GM18508 (cell line): ENCODE measurements around the gene KANSL1.

Experiments
- ATAC-seq: cut with Tn5 transposase; IDR thresholded peaks from one replicate; pipeline ENCODE4 v1.9.1; 2021; ENCODE audit warnings: moderate number of reproducible peaks; ENCODE audit not compliant: insufficient read depth, unreplicated experiment

KANSL1 gene

DNA sequence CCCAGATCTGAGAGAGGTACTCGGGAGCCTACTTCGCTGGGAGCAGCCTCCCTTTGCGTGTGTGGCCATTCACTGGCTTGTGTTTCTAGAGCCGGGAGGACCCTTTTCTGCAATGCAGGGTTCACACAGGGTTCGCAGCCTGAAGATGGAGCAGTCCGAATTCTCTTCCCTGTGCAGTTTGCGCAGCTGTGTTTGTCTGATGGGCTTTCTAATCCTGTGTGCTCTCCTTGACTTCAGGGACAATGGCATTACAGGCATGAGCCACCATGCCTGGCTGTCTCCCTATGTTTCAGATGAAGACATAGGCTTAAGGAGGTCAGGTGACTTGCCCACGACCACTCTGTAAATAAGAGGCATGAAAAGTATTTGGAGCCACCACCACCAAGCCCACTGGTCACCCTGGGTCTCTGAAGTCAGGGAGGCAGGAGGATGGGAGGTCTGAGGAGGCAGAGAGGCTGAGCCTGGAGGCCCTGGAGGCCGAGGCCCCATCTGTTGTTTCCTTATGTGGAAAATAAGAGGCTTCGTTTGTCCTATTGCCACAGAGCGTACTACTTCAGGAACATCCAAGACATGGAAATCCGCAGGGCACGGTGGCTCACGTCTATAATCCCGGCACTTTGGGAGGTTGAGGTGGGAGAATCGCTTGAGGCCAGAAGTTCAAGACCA lies 199.1 kb downstream of the KANSL1 start:
- no peak for ATAC-seq

DNA sequence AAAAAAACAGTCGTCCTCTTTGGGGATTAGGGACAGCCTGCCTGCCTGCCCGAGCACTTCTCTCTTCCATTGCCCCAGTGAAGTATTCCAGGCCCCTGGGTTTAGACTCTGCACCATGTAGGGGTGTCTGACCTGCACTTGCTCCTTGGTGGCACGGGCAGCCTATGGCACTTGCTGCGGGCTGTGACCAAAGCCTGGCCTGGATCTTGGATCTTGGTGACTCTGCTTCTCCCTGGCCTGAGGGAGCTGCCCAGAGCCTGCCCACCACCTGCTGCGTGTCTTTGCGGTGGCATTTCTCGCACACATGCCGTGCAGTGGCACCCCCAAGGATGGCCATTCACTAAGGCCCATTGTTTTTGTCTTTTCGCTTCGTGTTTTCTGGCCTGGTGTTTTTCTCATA lies 200.3 kb downstream of the KANSL1 start:
- no peak for ATAC-seq

DNA sequence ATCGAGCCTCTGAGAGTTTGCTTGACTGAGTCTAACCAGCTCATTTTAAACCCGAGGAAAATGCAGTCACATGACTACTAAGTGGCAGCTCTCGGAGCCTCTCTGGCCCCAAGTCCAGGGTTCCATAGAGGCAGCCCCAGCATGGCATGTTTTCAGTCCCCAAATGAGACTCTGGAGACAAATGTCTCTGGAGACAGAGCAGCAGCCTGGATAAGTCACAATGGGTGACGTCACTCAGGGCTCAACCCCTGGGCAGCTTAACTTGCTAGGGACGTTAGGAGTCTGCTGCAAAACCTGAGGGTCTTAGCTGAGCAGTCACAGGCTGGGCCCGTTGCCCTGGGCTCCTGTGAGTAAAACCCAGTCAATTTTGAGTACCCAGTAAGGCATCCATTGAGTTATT lies 201.1 kb downstream of the KANSL1 start:
- no peak for ATAC-seq

GRCh38 chr17:45991341-45991740 lies 201.9 kb downstream of the KANSL1 start:
- ATAC-seq: no peak

DNA sequence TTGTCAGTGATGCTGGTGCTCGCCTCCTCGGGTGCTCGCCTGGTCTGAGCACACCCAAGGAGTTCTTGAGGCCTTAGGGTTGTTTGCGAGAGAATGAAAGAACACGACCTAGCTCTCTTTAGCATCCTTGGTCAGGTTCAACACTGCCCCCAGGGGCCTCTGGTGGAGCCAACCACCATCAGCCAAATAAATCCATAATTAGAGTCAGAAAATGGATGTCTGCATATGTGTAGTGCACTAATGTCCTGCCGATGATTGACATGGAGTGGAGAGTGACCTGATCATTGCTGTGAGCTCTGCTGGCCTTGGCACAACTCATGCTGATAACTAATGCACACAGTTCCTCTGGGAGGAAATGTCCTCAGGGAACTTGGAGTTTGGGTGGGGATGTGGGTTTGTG lies 202.3 kb downstream of the KANSL1 start:
- ATAC-seq: no peak

- ATAC-seq: no peak
These were observed 203.5 kb downstream of the KANSL1 start for GRCh38 chr17:45989759-45990158.

DNA sequence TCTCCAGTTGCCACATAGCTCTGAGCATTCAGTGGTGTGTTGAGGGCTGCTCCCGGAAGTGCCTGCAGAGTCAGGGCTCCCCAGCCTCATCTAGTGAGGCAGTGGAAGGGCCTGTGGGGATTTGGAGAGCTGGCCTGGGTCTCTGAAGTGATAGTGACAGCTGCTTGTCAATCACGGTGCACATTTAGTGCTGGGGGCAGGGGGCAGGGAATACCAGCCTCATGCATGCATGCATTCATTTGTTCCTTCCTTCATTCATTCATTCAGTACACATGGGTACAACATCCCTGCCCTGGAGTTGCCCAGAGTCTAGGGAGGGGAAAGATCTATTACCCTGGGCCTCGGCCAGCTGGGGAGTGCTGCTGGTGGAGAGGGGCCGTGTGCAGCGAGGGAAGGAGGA lies 205.5 kb downstream of the KANSL1 start:
- ATAC-seq: no peak

GRCh38 chr17:45986056-45986455 lies 207.2 kb downstream of the KANSL1 start:
- ATAC-seq: no peak

- ATAC-seq: no peak
These were observed 207.8 kb downstream of the KANSL1 start for GRCh38 chr17:45985447-45985846.

DNA sequence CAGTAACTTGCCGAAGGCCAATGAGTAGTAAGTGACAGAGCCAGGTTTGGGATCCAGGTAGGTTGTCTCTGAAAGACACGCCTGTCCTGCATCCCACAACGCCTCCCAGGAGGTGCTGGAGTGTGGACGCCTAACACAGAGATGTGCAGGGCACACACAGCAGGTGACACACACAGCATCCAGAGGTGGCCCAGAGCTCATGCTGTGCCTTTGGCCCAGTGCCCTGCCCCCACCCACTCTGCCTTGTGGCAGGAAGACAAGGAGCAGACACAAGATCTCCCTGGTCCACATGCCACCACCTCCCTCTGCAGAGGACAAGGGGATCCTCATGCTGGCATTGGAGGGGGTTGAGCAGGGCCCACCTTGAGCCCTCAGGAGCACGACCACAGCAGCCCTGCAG lies 208.9 kb downstream of the KANSL1 start:
- no peak for ATAC-seq

- ATAC-seq: no peak
These were observed 209.5 kb downstream of the KANSL1 start for GRCh38 chr17:45983614-45984310.

- no peak for ATAC-seq
These were observed 210.2 kb downstream of the KANSL1 start for GRCh38 chr17:45982791-45983613.

DNA sequence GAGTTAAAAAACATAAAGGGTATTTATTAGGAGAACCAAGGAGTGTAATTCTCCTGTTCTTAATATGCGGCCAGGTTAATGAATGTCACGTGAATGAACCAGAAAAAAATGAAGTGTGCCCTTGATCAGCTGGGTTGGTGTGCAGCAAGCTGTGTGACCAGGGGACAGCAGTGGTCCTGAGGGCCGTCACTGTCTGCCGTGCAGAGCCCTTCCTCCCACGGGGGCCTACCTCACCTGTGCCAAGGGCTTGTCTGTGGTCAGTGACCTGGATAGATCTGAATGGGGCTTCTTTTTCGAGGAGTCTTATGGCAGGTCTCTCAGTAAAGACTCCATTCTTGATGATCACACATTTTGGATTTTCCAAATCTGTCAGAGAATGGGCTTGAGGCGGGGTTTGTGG lies 211.9 kb downstream of the KANSL1 start:
- no peak for ATAC-seq

DNA sequence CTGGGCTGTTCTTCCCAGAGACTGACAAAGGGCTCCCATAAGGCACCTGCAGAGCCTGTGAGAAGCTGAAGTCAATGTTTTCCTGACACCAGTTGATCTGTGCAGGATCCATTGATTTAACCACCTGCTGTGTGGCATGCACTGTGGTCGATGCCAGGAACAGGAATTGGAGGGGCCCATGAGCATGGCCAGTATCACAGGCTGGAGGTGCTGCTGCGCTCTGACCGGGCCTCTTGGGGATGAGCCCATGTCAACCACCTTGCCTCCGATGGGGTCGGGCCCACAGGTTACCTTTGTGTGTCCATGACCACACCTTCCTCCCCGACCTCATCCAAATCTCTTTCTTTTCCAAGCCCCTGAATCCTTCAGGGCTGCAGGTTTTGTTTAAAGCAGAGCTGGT lies 212.4 kb downstream of the KANSL1 start:
- ATAC-seq: no peak
